ENCODE results near the gene RABAC1.

RABAC1 gene

DNA sequence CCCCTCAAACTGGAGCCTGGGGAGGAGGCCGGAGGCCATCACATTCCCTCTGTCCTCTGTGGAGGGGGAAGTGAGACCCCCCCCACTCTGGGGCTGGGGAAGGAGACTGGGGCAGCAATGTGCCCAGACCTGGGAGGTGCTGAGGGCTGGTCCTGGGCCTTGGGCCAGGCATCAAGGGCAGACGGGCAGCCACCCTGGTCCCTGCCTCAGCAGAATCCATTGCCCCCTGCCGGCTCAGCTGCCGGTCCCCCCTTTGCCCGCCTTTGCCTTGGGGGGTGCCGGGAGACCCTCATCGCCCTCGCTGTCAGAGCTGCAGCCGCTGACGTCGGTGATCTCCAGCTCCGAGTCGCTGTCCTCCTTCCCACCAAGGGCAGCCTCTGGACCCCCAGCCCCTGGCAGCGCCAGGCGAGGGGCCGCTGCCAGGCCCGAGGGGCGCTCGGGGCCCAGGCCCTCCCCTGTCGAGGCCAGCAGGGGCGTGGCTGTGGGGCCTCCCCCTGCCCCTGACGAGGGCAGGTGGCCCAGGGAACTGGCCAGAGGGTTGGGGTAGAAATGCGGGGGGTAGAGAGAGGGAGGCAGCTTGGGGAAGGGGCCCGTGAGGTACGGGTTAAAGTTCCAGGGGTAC is 51.0 kb downstream of the RABAC1 start:
- H3K9me3 ChIP-seq (ENCODE audit: low read length) = no peaks in the 10 kb centered on the region
- H3K4me3 ChIP-seq (ENCODE audit: low read depth, low read length, poor library complexity, severe bottlenecking) = no peak overlapping the region
- TF ChIP-seq, protein P1, sequence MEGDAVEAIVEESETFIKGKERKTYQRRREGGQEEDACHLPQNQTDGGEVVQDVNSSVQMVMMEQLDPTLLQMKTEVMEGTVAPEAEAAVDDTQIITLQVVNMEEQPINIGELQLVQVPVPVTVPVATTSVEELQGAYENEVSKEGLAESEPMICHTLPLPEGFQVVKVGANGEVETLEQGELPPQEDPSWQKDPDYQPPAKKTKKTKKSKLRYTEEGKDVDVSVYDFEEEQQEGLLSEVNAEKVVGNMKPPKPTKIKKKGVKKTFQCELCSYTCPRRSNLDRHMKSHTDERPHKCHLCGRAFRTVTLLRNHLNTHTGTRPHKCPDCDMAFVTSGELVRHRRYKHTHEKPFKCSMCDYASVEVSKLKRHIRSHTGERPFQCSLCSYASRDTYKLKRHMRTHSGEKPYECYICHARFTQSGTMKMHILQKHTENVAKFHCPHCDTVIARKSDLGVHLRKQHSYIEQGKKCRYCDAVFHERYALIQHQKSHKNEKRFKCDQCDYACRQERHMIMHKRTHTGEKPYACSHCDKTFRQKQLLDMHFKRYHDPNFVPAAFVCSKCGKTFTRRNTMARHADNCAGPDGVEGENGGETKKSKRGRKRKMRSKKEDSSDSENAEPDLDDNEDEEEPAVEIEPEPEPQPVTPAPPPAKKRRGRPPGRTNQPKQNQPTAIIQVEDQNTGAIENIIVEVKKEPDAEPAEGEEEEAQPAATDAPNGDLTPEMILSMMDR (IDR thresholded peaks at IDR 0.05; ENCODE audit: low read length) = no peak
- TF ChIP-seq EZH2 (IDR thresholded peaks at IDR 0.05; ENCODE audit: borderline replicate concordance, low read length) = no peak
- no peak overlapping the region for H3K4me2 ChIP-seq (ENCODE audit: low read length)
- peaks cover 13% of the 10 kb centered on the region for H3K27me3 ChIP-seq (ENCODE audit: insufficient read depth, low read length)
- H3K79me2 ChIP-seq (ENCODE audit: insufficient read depth, low read length) = no peaks in the 10 kb centered on the region
- no peaks in the 10 kb centered on the region for H3K9me2 ChIP-seq (ENCODE audit: low read depth, low read length)
- H3K36me3 ChIP-seq (ENCODE audit: insufficient read depth, low read length) = peaks cover 54% of the 10 kb centered on the region
- no peaks in the 10 kb centered on the region for H4K20me1 ChIP-seq (ENCODE audit: insufficient read depth, low read length)
- H3F3A ChIP-seq (ENCODE audit: insufficient read depth, low read length) = no peaks in the 10 kb centered on the region
- H3K4me1 ChIP-seq (ENCODE audit: insufficient read depth, low read length, severe bottlenecking) = no peaks in the 10 kb centered on the region
- H3K27ac ChIP-seq (ENCODE audit: low read depth, low read length, poor library complexity, severe bottlenecking) = no peak overlapping the region
- no peak overlapping the region for H2AFZ ChIP-seq (ENCODE audit: low read length)
- H3K9ac ChIP-seq (ENCODE audit: low read length) = no peak overlapping the region

DNA sequence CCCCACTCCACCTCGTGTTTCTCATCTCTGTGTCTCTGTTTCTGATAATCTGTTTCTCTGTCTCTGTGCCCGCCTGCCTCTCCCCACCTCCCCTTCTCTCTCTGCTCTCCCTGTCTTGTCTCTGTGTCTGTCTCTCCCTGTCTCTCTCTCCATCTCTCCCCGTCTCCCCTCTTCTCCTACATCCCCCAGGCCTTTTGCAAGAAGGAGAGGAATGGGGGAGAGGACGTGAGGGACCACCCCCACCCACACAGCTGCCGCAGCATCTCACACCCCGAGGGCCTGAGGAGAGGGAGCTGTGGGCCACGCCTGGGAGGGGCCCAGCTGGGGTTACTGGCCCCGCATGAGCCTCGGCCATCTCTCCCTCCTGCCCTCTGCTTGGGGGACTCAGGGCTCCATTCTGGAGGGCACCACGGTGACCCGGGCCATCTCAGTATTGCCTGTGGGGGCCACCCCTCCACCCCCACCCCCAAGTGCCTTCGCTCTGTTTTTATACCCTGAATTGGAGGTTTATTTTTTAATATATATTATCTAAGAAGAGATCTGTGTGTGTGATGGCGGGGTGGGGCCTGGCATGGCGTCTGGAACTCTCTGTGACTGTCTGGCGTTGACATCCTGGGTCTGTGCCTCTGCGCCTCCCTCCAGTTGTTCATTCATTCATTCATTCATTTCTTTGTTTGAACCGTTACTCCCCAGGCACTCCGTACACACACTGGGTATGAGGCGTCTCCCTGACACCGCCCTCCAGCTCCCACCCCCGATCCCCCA is 52.0 kb downstream of the RABAC1 start:
- H3K9me2 ChIP-seq (ENCODE audit: low read depth, low read length) = no peaks in the 10 kb centered on the region
- no peaks in the 10 kb centered on the region for H4K20me1 ChIP-seq (ENCODE audit: insufficient read depth, low read length)
- H3K36me3 ChIP-seq (ENCODE audit: insufficient read depth, low read length) = peaks cover 64% of the 10 kb centered on the region
- H3K27me3 ChIP-seq (ENCODE audit: insufficient read depth, low read length) = peaks cover 8% of the 10 kb centered on the region; the same call in 1 of the 2 replicates
- no peak overlapping the region for H3K4me3 ChIP-seq (ENCODE audit: low read depth, low read length, poor library complexity, severe bottlenecking)
- no peak overlapping the region for H3K4me2 ChIP-seq (ENCODE audit: low read length)
- no peaks in the 10 kb centered on the region for H3F3A ChIP-seq (ENCODE audit: insufficient read depth, low read length)
- no peaks in the 10 kb centered on the region for H3K9me3 ChIP-seq (ENCODE audit: low read length)
- H3K27ac ChIP-seq (ENCODE audit: low read depth, low read length, poor library complexity, severe bottlenecking) = no peak overlapping the region
- H3K79me2 ChIP-seq (ENCODE audit: insufficient read depth, low read length) = no peaks in the 10 kb centered on the region
- TF ChIP-seq, protein P1 (IDR thresholded peaks at IDR 0.05; ENCODE audit: low read length) = no peak
- no peak for TF ChIP-seq EZH2 (IDR thresholded peaks at IDR 0.05; ENCODE audit: borderline replicate concordance, low read length)
- no peaks in the 10 kb centered on the region for H3K4me1 ChIP-seq (ENCODE audit: insufficient read depth, low read length, severe bottlenecking)
- H2AFZ ChIP-seq (ENCODE audit: low read length) = no peak overlapping the region
- H3K9ac ChIP-seq (ENCODE audit: low read length) = no peak overlapping the region

Data from OCI-LY1 (cell line).